Mesodermal cell (in vitro differentiated cells): Measurements from ENCODE around the gene UQCRFS1.

Experiments used
- H3K27ac ChIP-seq: 2 replicates; pipeline ENCODE4 v1.7.0; 2013; ENCODE audit warnings: mild to moderate bottlenecking, low read depth, low read length, moderate library complexity; ENCODE audit not compliant: severe bottlenecking
- H3K36me3 ChIP-seq: 2 replicates; pipeline ENCODE4 v1.7.1; 2013; ENCODE audit warnings: mild to moderate bottlenecking, low read length, moderate library complexity; ENCODE audit not compliant: control insufficient read depth, insufficient read depth
- H3K4me1 ChIP-seq: one replicate; pipeline ENCODE4 v1.7.1; 2013; ENCODE audit warnings: mild to moderate bottlenecking, low read length; ENCODE audit not compliant: insufficient read depth, control insufficient read depth, poor library complexity, severe bottlenecking
- H3K4me3 ChIP-seq: 2 replicates; pipeline ENCODE4 v1.7.0; 2013; ENCODE audit warnings: low read length, control low read depth, mild to moderate bottlenecking; ENCODE audit not compliant: insufficient read depth, poor library complexity, severe bottlenecking; ENCODE audit errors: extremely low read depth
- H3K9me3 ChIP-seq: 2 replicates; pipeline ENCODE4 v1.7.1; 2013; ENCODE audit warnings: mild to moderate bottlenecking, low read length, moderate library complexity; ENCODE audit not compliant: control insufficient read depth
- WGBS, 2 experiments: methylation state at CpG; one replicate each; pipeline ENCODE4 v1.1.5; 2013; ENCODE audit warnings: missing lambda C conversion rate in 2 of 2; ENCODE audit not compliant: insufficient coverage in 2 of 2; 5-methylcytosine and 5-hydroxymethylcytosine counted together

Gene UQCRFS1

GRCh38 chr19:29170554-29170953, 42.4 kb downstream of the UQCRFS1 start:
- no peaks in the 10 kb centered on the region for H3K4me1 ChIP-seq
- no peaks in the 10 kb centered on the region for H3K36me3 ChIP-seq
- H3K27ac ChIP-seq = no peak overlapping the region
- WGBS, 2 experiments = no CpG with 5 or more reads among the region's 1 CpG
- no peaks in the 10 kb centered on the region for H3K9me3 ChIP-seq
- no peak overlapping the region for H3K4me3 ChIP-seq

- H3K27ac ChIP-seq = no peak overlapping the region
- WGBS, 2 experiments = 17 to 36% methylated on average over 1 to 3 of the region's 3 CpGs
- no peaks in the 10 kb centered on the region for H3K9me3 ChIP-seq
- no peaks in the 10 kb centered on the region for H3K36me3 ChIP-seq
- no peaks in the 10 kb centered on the region for H3K4me1 ChIP-seq
- no peak overlapping the region for H3K4me3 ChIP-seq
Measured at GRCh38 chr19:29162694-29163093, 50.3 kb downstream of the UQCRFS1 start.

GRCh38 chr19:29155683-29156082, 57.3 kb downstream of the UQCRFS1 start:
- 83% methylated on average over 1 of the region's 2 CpGs; no CpG with 5 or more reads in 1 of the 2 experiments for WGBS, 2 experiments
- Histone ChIP-seq H3K4me3 (no peak overlapping the region), H3K27ac (no peak overlapping the region), H3K4me1 (no peaks in the 10 kb centered on the region), H3K9me3 (peaks cover 6% of the 10 kb centered on the region), H3K36me3 (no peaks in the 10 kb centered on the region)
